Upper lobe of left lung (tissue), 4 donors: ENCODE data around the gene SLC51B.

Experiments
- EP300 ChIP-seq, 4 donors: sonication (generic); formaldehyde crosslinking; IDR thresholded peaks; one replicate each; pipeline ENCODE4 v1.5.1; 2017; ENCODE audit warnings: antibody characterized with exemption in 4 of 4, control low read depth in 2 of 4
- POLR2A ChIP-seq, 4 donors: fragments of 450-650 bp; IDR thresholded peaks; one replicate each; pipeline ENCODE4 v1.5.1; 2016 to 2017; ENCODE audit warnings: antibody characterized with exemption in 4 of 4, mild to moderate bottlenecking in 2 of 4
- POLR2AphosphoS5 ChIP-seq, 2 donors: sonication (generic); formaldehyde crosslinking; IDR thresholded peaks; one replicate each; pipeline ENCODE4 v1.5.1; 2017; ENCODE audit warnings: antibody characterized with exemption in 2 of 2
- TF ChIP-seq, protein P1 (sequence below), 6 experiments: fragments of 450-650 bp in 4 of 6; fragments of 200-600 bp in 2 of 6; sonication (generic) in 2 of 6; IDR thresholded peaks; one replicate each; pipeline ENCODE4 v1.5.1; 2016 to 2019; ENCODE audit warnings: antibody characterized with exemption in 6 of 6

DNA sequence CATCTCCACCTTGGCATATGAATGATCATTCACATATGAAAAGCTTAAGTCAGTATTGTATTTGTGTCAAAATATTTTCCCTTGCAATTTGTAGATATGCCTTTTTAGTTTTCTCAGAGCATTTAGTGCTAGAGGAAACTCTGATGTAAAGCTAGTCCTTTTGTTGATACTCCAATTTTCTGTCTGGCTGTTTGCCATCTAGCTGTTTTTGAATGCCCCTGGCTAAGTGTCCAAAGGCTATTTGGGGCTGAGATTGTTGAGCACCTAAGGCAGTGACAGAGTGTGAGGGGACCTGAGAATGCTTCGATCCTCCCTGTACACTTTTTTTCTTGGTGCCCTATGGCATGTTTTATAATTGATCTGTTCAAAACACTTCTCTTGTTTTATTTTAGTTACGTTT, 3.1 kb downstream of the SLC51B start:
- TF ChIP-seq, protein P1, sequence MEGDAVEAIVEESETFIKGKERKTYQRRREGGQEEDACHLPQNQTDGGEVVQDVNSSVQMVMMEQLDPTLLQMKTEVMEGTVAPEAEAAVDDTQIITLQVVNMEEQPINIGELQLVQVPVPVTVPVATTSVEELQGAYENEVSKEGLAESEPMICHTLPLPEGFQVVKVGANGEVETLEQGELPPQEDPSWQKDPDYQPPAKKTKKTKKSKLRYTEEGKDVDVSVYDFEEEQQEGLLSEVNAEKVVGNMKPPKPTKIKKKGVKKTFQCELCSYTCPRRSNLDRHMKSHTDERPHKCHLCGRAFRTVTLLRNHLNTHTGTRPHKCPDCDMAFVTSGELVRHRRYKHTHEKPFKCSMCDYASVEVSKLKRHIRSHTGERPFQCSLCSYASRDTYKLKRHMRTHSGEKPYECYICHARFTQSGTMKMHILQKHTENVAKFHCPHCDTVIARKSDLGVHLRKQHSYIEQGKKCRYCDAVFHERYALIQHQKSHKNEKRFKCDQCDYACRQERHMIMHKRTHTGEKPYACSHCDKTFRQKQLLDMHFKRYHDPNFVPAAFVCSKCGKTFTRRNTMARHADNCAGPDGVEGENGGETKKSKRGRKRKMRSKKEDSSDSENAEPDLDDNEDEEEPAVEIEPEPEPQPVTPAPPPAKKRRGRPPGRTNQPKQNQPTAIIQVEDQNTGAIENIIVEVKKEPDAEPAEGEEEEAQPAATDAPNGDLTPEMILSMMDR (IDR thresholded peaks at IDR 0.05), result no peak
- TF ChIP-seq POLR2AphosphoS5 (IDR thresholded peaks at IDR 0.05) (no peak), EP300 (IDR thresholded peaks at IDR 0.05) (no peak), POLR2A (IDR thresholded peaks at IDR 0.05) (no peak)
